OCI-M1 (cell line): Measurements from ENCODE around the gene CDKN2B.
"Not testable (repeated sequence)": the region's sequence is repeated elsewhere in the genome, so short reads cannot be mapped to it uniquely, and the experiment has no call there.

Experiments
- DNase-seq: peaks from one replicate; lab custom pipeline; 2025; lab: John Stamatoyannopoulos, UW

The CDKN2B gene

GRCh38 chr9:21969011-21969940 is 39.8 kb downstream of the CDKN2B start:
- DNase-seq = no peak

- no peak for DNase-seq
Measured at GRCh38 chr9:21968331-21969010, 40.6 kb downstream of the CDKN2B start.

- DNase-seq = no peak
Measured at GRCh38 chr9:21967702-21968101, 41.4 kb downstream of the CDKN2B start.

- DNase-seq = no peak
Measured at GRCh38 chr9:21967169-21967568, 41.9 kb downstream of the CDKN2B start.

- no peak for DNase-seq
Measured at GRCh38 chr9:21966140-21966851, 42.8 kb downstream of the CDKN2B start.

GRCh38 chr9:21965401-21965951 is 43.6 kb downstream of the CDKN2B start:
- DNase-seq = peak; percentile 85

- peak; percentile 71 for DNase-seq
Measured at GRCh38 chr9:21964925-21965385, 44.1 kb downstream of the CDKN2B start.

GRCh38 chr9:21961569-21961968 is 47.5 kb downstream of the CDKN2B start:
- DNase-seq = no peak

GRCh38 chr9:21959268-21959667 is 49.8 kb downstream of the CDKN2B start:
- not testable (repeated sequence) for DNase-seq

GRCh38 chr9:21958833-21959232 is 50.3 kb downstream of the CDKN2B start:
- DNase-seq = no peak
